NCI-H510A (cell line): ENCODE data around the gene NRBF2.

Source experiments
- DNase-seq: peaks from one replicate; lab custom pipeline; 2025; lab: John Stamatoyannopoulos, UW

Gene NRBF2

GRCh38 chr10:63164166-63164623, 31.1 kb downstream of the NRBF2 start:
- no peak for DNase-seq

DNA sequence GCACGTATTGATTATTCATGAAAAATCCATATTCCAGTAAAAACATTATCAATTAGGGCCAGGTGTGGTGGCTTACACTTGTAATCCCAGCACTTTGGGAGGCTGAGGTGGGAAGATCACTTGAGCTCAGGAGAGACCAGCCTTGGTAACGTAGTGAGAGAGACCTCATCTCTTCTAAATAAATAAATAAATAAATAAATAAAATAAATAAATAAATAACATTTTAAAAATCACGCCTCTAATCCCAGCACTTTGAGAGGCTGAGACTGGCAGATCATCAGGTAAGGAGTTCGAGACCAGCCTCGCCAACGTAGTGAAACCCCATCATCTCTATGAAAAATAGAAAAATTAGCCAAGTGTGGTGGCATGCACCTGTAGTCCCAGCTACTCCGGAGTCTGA, 32.1 kb downstream of the NRBF2 start:
- no peak for DNase-seq

DNA sequence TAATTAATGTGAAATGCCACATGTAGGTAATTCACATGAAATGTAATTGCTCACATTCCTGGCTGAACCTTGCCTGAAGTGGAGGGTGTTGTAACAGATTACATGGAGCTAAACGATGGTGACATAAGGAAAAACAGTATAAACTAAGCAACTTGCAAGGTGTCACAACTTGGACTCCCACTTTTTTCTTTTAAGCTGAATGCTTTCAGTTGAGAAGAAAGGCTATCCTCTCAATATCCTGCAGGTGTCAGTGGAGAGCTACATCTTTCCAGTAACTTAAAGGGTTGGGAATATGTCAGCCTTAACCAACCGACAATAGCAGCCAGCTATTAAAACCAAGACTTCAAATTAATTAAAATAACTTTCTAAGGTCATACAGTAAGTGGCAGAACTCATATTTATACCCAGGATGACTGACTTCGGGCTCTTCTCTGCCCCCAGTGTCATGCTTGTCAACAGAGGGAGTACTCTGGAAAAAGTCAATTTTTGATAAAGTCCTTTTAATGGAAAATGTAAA, 33.7 kb downstream of the NRBF2 start:
- peak; percentile 10 for DNase-seq

GRCh38 chr10:63168821-63169462, 35.8 kb downstream of the NRBF2 start:
- DNase-seq, result no peak

DNA sequence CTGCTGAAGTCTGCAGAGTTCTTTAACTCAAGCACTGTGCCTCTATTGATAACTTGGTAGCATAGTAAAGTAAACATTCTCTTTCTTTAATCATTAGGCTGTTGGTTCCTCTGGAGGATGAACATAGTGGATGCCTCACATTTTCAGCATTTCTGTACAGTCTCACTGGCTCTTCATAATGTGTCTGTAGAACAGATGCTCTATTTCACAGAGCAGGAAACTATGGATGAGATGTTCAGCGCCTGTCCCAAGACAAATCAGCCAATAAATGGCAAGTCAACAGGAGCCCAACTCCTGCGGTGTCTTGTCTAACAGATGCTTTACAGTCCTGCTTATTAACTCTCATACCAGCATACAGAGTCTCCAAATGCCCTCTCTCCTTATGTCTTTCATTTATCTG, 36.5 kb downstream of the NRBF2 start:
- no peak for DNase-seq

GRCh38 chr10:63171255-63171855, 38.2 kb downstream of the NRBF2 start:
- DNase-seq, result no peak

- DNase-seq, result no peak
Measured at GRCh38 chr10:63171926-63172325, 38.8 kb downstream of the NRBF2 start.

- DNase-seq, result no peak
Measured at GRCh38 chr10:63173468-63174232, 40.5 kb downstream of the NRBF2 start.

- no peak for DNase-seq
Measured at GRCh38 chr10:63175534-63175933, 42.4 kb downstream of the NRBF2 start.

- DNase-seq, result no peak
Measured at GRCh38 chr10:63192826-63193225, 59.7 kb downstream of the NRBF2 start.

- no peak for DNase-seq
Measured at GRCh38 chr10:63197344-63198092, 64.4 kb downstream of the NRBF2 start.

DNA sequence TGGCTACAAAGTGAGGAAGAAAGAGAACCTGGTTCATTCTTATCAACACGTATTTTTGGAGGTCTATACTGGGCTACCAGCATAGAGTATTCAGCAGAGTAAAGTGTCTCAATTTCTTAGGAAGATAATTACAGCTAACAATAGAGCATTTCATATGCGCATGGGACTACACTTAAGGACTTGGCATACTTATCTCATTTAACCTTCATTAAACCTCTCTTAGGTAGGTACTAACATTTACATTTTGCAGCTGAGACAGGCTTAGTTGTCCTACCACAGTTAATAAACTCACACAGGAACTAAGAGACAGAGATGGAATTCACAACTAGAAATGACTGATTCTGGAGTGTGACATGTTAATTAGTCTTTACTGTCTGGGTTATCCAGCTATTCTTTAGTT, 66.6 kb downstream of the NRBF2 start:
- no peak for DNase-seq

DNA sequence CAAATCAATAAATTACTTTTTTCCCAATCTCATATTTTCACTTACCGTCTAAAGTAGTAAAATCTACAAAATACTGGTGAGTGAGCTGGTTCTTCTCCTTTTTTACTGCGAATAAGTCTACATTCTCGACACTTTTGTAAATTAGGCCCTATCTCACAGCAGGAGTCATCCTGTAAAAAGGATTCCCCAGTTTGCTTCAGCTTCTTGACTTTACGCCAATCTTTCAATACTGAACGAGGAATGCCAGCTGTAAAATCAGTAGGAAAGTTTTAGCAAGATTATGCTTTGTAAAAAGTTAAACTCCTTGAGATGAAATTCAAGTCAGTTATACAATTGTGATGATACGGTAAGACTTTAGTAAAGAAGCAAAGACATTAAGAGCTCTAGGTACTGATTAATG, 67.3 kb downstream of the NRBF2 start:
- DNase-seq, result no peak

- no peak for DNase-seq
Measured at GRCh38 chr10:63201118-63201517, 68.0 kb downstream of the NRBF2 start.
